DOHH2 (cell line): ENCODE measurements around the gene SEPHS1.

Source experiments
- H3F3A ChIP-seq: fragments of 200-600 bp; sonication (generic), shearing (Covaris generic); 2 replicates; pipeline ENCODE4 v1.6.0; 2016; ENCODE audit warnings: antibody characterized with exemption, mild to moderate bottlenecking; ENCODE audit not compliant: control insufficient read depth, insufficient read depth
- H3K27ac ChIP-seq: fragments of 200-600 bp; sonication (generic); 2 replicates; pipeline ENCODE4 v1.5.1; 2014; ENCODE audit warnings: low read depth, mild to moderate bottlenecking, low read length, moderate library complexity
- H3K27me3 ChIP-seq: fragments of 200-600 bp; sonication (generic); 2 replicates; pipeline ENCODE4 v1.6.1; 2014; ENCODE audit warnings: mild to moderate bottlenecking, low read length, mixed read lengths; ENCODE audit not compliant: control insufficient read depth
- H3K36me3 ChIP-seq: fragments of 200-600 bp; sonication (generic); 2 replicates; pipeline ENCODE4 v1.6.1; 2014; ENCODE audit warnings: mild to moderate bottlenecking, low read length, moderate library complexity, mixed read lengths; ENCODE audit not compliant: control insufficient read depth
- H3K4me1 ChIP-seq: fragments of 200-600 bp; sonication (generic); 2 replicates; pipeline ENCODE4 v1.6.1; 2014; ENCODE audit warnings: mild to moderate bottlenecking, low read length, mixed read lengths; ENCODE audit not compliant: control insufficient read depth
- H3K4me2 ChIP-seq: fragments of 200-600 bp; sonication (generic); 2 replicates; pipeline ENCODE4 v1.6.0; 2014; ENCODE audit warnings: mild to moderate bottlenecking, low read length, moderate library complexity
- H3K4me3 ChIP-seq: fragments of 200-600 bp; sonication (generic); 2 replicates; pipeline ENCODE4 v1.5.1; 2014; ENCODE audit warnings: mild to moderate bottlenecking, low read length, mixed read lengths
- H3K79me2 ChIP-seq: fragments of 200-600 bp; sonication (generic); 2 replicates; pipeline ENCODE4 v1.6.1; 2014; ENCODE audit warnings: mild to moderate bottlenecking, low read length, mixed read lengths; ENCODE audit not compliant: control insufficient read depth
- H3K9me2 ChIP-seq: fragments of 200-600 bp; sonication (generic); replicated peaks from 2 replicates; pipeline ENCODE4 v1.6.1; 2014; ENCODE audit warnings: mild to moderate bottlenecking, low read length, mixed read lengths; ENCODE audit not compliant: control insufficient read depth
- H3K9me3 ChIP-seq: fragments of 200-600 bp; sonication (generic); 2 replicates; pipeline ENCODE4 v1.6.1; 2014; ENCODE audit warnings: antibody characterized with exemption, low read length, mixed read lengths; ENCODE audit not compliant: control insufficient read depth, insufficient read depth
- H4K20me1 ChIP-seq: fragments of 200-600 bp; sonication (generic); 2 replicates; pipeline ENCODE4 v1.6.0; 2014; ENCODE audit warnings: low read depth, mild to moderate bottlenecking, antibody characterized with exemption, low read length, moderate library complexity; ENCODE audit not compliant: control insufficient read depth, insufficient read depth
- CTCF ChIP-seq: fragments of 200-600 bp; sonication (generic); IDR thresholded peaks from one replicate; pipeline ENCODE4 v1.5.1; 2014; ENCODE audit warnings: antibody characterized with exemption, mild to moderate bottlenecking, low read depth, low read length; ENCODE audit not compliant: poor library complexity, severe bottlenecking
- EZH2phosphoT487 ChIP-seq: fragments of 200-600 bp; sonication (generic); IDR thresholded peaks from 2 replicates; pipeline ENCODE4 v1.6.1; 2017; ENCODE audit warnings: borderline replicate concordance, mild to moderate bottlenecking, antibody characterized with exemption, low read length, moderate library complexity, mixed read lengths

Gene SEPHS1

GRCh38 chr10:13346283-13347042, 1.6 kb downstream of the SEPHS1 start:
- H3K4me2 ChIP-seq = peak overlapping the region; percentile 77
- H3K9me3 ChIP-seq = no peaks in the 10 kb centered on the region
- peaks cover 49% of the 10 kb centered on the region for H3K4me1 ChIP-seq
- H3K79me2 ChIP-seq = peaks cover 55% of the 10 kb centered on the region
- H3K27ac ChIP-seq = peak overlapping the region; percentile 47
- peaks cover 21% of the 10 kb centered on the region for H3K27me3 ChIP-seq
- H3F3A ChIP-seq = no peaks in the 10 kb centered on the region
- TF ChIP-seq CTCF = no peak
- TF ChIP-seq EZH2phosphoT487 = no peak
- peak overlapping the region; percentile 80 for H3K4me3 ChIP-seq
- H4K20me1 ChIP-seq = peaks cover 6% of the 10 kb centered on the region; the same call in 1 of the 2 replicates
- peaks cover 28% of the 10 kb centered on the region for H3K36me3 ChIP-seq
- no peaks in the 10 kb centered on the region for H3K9me2 ChIP-seq

GRCh38 chr10:13340626-13341376, 7.3 kb downstream of the SEPHS1 start:
- Histone ChIP-seq H4K20me1 (peaks cover 6% of the 10 kb centered on the region), H3K4me2 (peak overlapping the region; percentile 58), H3K27ac (peak overlapping the region; percentile 45), H3K36me3 (peaks cover 78% of the 10 kb centered on the region), H3K27me3 (no peaks in the 10 kb centered on the region), H3K4me1 (peaks cover 45% of the 10 kb centered on the region), H3F3A (peaks cover 6% of the 10 kb centered on the region), H3K4me3 (peak overlapping the region; percentile 54), H3K79me2 (peaks cover 87% of the 10 kb centered on the region), H3K9me3 (no peaks in the 10 kb centered on the region), H3K9me2 (no peaks in the 10 kb centered on the region)
- TF ChIP-seq EZH2phosphoT487 = no peak

GRCh38 chr10:13340068-13340467, 8.0 kb downstream of the SEPHS1 start:
- Histone ChIP-seq H3K4me2 (peak overlapping the region; percentile 58), H3K27ac (peak overlapping the region; percentile 45), H4K20me1 (peaks cover 1% of the 10 kb centered on the region; the same call in 1 of the 2 replicates), H3K9me2 (no peaks in the 10 kb centered on the region), H3K27me3 (no peaks in the 10 kb centered on the region), H3F3A (peaks cover 6% of the 10 kb centered on the region), H3K79me2 (peaks cover 79% of the 10 kb centered on the region), H3K36me3 (peaks cover 75% of the 10 kb centered on the region), H3K9me3 (no peaks in the 10 kb centered on the region), H3K4me3 (peak overlapping the region; percentile 54; the same call in 1 of the 2 replicates), H3K4me1 (peaks cover 38% of the 10 kb centered on the region)
- no peak for TF ChIP-seq CTCF
- TF ChIP-seq EZH2phosphoT487 = no peak
